Coronary artery (tissue), 2 donors: ENCODE measurements around the gene PHLDB3.
A peak's percentile ranks its signal among the peaks of the same experiment; 100 is the strongest.

Experiments
- DNase-seq: peaks from one replicate; pipeline ENCODE4 v3.0.0-alpha.2; 2017; ENCODE audit warnings: low spot score
- H3K27ac ChIP-seq, 2 donors: fragments of 200-600 bp; sonication (generic); one replicate each; pipeline ENCODE4 v1.5.1; 2016 to 2019
- H3K4me3 ChIP-seq: fragments of 200-600 bp; sonication (generic); 2 replicates; pipeline ENCODE4 v1.5.1; 2016; ENCODE audit warnings: mild to moderate bottlenecking, moderate library complexity
- TF ChIP-seq, protein P1 (sequence below): fragments of 200-600 bp; sonication (generic); IDR thresholded peaks from one replicate; pipeline ENCODE4 v1.5.1; 2019; ENCODE audit warnings: antibody characterized with exemption

The PHLDB3 gene

DNA sequence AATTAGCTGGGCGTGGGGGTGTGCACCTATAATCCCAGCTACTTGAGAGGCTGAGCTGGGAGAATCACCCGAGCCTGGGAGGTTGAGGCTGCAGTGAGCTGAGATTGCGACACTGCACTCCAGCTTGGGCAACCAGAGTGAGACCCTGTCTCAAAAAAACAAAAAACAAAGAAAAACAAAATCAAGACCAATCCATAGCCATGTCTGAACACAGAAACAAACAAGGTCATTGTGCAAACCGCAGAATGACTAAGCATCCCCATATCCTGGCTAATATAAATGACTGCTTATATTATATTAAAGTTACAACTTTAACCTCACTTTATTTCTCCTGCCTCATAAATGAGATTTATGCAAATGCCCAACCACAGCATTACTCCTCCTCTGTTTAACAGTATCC, 36.8 kb downstream of the PHLDB3 start:
- TF ChIP-seq, protein P1, sequence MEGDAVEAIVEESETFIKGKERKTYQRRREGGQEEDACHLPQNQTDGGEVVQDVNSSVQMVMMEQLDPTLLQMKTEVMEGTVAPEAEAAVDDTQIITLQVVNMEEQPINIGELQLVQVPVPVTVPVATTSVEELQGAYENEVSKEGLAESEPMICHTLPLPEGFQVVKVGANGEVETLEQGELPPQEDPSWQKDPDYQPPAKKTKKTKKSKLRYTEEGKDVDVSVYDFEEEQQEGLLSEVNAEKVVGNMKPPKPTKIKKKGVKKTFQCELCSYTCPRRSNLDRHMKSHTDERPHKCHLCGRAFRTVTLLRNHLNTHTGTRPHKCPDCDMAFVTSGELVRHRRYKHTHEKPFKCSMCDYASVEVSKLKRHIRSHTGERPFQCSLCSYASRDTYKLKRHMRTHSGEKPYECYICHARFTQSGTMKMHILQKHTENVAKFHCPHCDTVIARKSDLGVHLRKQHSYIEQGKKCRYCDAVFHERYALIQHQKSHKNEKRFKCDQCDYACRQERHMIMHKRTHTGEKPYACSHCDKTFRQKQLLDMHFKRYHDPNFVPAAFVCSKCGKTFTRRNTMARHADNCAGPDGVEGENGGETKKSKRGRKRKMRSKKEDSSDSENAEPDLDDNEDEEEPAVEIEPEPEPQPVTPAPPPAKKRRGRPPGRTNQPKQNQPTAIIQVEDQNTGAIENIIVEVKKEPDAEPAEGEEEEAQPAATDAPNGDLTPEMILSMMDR = no peak
- H3K27ac ChIP-seq = no peak overlapping the region
- no peak for DNase-seq
- H3K4me3 ChIP-seq = no peak overlapping the region

DNA sequence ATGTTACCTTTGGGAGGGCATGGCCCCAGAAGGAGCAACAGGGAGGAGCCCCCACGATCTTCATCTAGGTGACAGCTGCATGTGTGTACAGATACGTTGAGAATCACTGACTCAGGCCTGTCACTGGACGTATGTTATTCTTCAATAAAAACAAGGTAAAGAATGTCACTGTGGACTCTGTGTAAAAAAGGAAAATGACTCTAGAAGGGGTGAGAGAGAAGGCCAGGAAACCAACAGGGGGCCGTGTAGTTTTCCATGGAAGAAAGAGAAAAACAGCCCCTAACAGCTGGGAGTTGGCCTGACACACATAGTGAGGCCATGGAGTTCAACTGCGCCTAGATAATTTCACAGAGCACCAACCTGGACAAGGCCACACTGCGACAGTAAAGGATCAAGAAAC, 37.3 kb downstream of the PHLDB3 start:
- Histone ChIP-seq H3K27ac (no peak overlapping the region), H3K4me3 (no peak overlapping the region)
- no peak for DNase-seq
- TF ChIP-seq, protein P1 = no peak

DNA sequence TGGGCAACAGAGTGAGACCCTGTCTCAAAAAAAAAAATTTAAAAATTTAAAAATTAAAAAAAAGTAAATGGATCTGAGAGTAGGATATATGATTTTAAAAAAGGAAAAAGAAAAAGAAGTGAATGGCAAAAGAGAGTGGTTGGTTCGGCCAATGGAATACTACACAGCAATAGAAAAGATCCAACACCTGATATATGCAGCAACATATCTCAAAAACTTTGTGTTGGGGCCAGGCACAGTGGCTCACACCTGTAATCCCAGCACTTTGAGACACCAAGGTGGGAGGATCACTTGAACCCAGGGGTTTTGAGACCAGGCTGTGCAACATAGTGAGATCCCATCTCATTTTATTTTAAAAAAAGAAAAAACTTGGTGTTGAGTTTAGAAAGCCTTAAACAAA, 37.8 kb downstream of the PHLDB3 start:
- no peak overlapping the region for H3K27ac ChIP-seq
- TF ChIP-seq, protein P1 = no peak
- H3K4me3 ChIP-seq = no peak overlapping the region
- no peak for DNase-seq

DNA sequence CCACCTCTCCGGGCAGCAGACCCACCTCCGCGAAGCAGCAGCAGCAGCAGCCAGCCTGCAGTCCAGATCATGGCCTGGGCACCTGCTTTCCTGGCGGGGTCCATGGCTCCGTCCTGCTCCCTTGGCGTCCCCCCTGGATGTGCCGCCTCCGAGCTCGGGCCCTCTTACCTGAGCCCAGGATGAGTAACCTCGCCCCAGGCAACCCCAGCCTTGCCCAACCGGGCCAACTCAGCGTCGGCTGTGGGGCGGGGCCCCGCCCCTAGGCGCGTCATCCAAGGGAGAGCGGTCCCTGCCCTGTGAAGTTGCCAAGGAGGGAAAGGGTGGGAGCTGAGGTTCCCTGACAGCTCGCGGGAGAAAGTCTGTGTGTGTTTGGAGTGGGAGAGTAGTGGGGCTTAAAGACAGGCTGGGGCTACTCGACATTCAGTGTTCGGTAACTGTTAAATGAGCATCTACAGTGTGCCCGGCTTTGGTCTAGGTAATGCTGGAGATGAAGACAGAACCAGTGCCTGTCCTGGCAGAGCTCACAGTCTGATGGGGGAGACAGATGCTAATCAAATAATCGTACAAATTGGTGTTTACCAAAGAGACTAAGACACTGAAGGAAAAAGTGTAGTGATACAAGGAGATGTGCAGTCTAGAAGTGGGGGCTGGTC, 39.0 kb downstream of the PHLDB3 start, which contains the start of gene LYPD3:
Gene LYPD3 (minus strand): TSS at position 141 of the 653 bp plus-strand sequence. CDS start 37 bp downstream, at position 104.
- H3K4me3 ChIP-seq = peak within 1 kb of the TSS; percentile 76
- H3K27ac ChIP-seq = peak within 1 kb of the TSS in 1 of 2 donors; percentile 92
- no peak for DNase-seq
- TF ChIP-seq, protein P1 = no peak

DNA sequence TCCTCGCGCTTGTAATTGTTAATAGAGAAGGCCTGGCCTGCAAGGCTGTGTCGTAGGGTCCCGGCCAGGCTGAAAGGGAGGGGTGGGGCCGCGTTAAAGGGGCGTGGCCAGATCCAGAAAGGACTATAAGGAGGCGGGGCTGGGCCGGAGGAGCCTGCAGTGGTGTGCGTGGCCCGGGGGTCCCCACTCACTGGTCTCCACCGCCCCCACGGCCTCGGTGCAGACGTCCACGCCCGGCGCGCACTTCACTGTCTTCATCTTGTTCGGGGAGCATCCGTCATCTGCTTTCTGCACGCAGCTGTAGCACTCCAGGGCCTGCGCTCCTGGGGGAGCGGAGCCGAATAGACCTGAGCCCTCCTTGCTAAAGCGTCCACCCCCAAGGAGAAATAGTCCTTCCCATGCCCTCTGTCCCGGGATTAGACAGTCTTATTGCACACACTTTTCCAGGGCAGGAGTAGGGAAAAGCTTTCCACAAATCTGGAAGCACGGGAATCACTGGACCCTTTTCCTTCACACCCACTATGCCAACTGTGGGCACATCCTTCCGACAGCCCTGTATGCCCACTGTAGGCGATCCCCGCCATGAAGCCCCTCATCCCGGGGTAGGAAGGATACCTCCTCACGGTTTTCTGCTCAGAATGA, 40.3 kb downstream of the PHLDB3 start:
- Histone ChIP-seq H3K4me3 (peak overlapping the region; percentile 76), H3K27ac (peak overlapping the region; percentile 74 to 92)
- TF ChIP-seq, protein P1 = no peak
- DNase-seq = no peak

DNA sequence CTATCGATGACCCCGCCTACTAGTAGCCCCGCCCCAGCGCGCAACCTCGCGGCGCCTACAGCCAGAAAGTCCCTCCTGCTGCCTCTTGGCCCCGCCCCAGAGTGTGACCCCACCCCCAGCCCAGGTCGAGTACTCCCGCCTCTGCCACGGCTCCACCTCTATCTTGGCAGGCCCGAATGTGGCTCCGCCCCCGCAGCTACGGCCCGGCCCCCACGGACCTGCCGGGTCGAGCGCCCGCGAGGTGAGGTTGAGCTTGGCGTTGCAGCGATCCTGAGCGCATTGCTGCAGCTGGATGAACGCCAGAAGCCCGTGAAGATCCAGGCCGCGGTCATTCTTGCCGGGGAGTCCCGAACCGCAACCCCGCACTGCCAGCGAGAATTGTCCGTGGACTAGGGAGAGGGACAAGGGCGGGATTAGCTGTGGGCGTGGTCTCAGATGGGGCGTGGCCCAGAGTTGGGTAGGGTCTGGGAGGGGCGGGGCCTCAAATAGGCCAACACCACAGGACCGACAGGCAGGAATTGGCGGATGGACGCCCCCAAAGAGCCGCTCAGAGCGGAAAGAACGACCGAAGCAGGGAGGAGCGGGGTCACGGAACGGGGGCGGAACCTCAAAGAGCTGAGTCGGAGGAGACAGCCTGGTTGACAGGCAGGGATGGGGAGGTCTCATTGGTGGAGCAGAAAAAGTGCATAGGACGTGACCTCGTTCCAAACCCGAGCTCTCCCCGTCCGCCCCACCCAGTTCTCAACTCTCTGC, 41.0 kb downstream of the PHLDB3 start:
- Histone ChIP-seq H3K4me3 (peak overlapping the region; percentile 76), H3K27ac (peak overlapping the region; percentile 74 to 92)
- TF ChIP-seq, protein P1 = no peak
- DNase-seq = peak; percentile 97
